ENCODE data around the gene RPS6KB2. TPM values are rescaled to one million over a fixed set of nuclear protein-coding genes. Genes with fewer than 3 reads are reported as not detected.
"Not testable (repeated sequence)": the region's sequence is repeated elsewhere in the genome, so short reads cannot be mapped to it uniquely, and the experiment has no call there.

The RPS6KB2 gene
- total RNA-seq, 2 experiments from 2014 or later = 57.5 to 68.1 TPM

DNA sequence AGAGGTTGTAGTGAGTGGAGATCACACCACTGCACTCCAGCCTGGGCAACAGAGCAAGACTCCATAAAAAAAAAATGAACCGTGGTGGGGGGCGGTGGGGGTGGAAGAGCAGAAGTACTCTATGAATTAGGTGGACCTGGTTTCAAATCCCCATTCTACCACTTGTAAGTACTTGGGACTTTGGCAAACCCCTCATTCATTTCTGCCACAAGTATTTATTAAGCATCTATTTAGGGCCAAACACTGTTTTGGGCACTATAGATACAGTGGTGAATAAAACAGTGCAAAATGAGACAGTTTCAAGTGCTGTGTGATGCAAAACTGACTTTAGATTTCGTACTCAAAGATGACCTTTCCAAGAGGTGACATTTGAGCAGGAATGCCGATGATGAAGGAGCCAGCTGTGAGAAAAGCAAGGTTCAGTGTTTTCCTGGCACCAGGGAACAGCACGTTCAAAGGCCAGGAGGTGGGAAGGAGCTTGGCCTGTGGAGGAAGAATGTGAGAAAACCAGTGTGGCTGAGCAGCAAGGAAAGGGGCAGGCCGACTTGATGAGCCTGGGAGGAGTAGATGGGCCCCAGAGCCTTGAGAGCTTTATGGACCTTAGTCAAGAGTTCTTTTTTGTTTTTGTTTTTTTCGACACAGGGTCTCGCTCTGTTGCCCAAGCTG, 42.2 kb downstream of the RPS6KB2 start:
- ChIA-PET POLR2A (interaction anchor here (1.9 kb wide), 1 partner anchor 69 kb away, joined by 6 read pairs; the partner anchor contains the start of gene PPP1CA), CTCF (interaction anchor here (1.2 to 2.0 kb wide), 4 partner anchors 11 to 62 kb away, joined by 3 to 5 read pairs (median 4); partner anchors contain the start of gene PTPRCAP)
- DNase-seq = no peak
- Mint-ChIP-seq H3K4me3 (no peak overlapping the region), H3K27ac (peak overlapping the region; percentile 80), H3K9me3 (no peaks in the 10 kb centered on the region), H3K4me1 (peaks cover 31% of the 10 kb centered on the region), H3K36me3 (ENCODE audit: low read depth) (peaks cover under 1% of the 10 kb centered on the region), H3K27me3 (no peaks in the 10 kb centered on the region)

DNA sequence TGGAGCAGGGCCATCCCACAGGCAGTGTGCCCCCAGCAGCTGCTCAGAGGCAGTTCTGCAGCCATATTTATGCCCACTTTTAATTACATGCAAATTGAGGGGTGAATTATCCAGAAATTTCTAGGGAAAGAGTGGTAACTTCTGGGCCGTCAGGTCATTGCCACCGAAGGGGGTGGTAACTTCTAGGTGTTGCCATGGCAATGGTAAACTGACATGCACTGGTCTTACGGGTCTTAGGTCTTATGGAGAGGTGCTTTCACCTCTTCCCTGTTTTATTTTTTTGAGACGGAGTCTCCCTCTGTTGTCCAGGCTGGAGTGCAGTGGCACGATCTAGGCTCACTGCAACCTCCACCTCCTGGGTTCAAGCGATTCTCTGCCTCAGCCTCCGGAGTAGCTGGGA, 44.6 kb downstream of the RPS6KB2 start:
- no peak overlapping the region for H3K27ac Mint-ChIP-seq
- CTCF ChIA-PET = no interaction called here
- POLR2A ChIA-PET = no interaction called here
- no peaks in the 10 kb centered on the region for H3K27me3 Mint-ChIP-seq
- H3K9me3 Mint-ChIP-seq = no peaks in the 10 kb centered on the region
- H3K4me1 Mint-ChIP-seq = peaks cover 17% of the 10 kb centered on the region
- no peak for DNase-seq
- no peak overlapping the region for H3K4me3 Mint-ChIP-seq
- no peaks in the 10 kb centered on the region for H3K36me3 Mint-ChIP-seq (ENCODE audit: low read depth)

- H3K4me3 Mint-ChIP-seq; H3K9me3 Mint-ChIP-seq; H3K36me3 Mint-ChIP-seq (ENCODE audit: low read depth); POLR2A ChIA-PET; DNase-seq; H3K27me3 Mint-ChIP-seq; H3K4me1 Mint-ChIP-seq; H3K27ac Mint-ChIP-seq: not testable (repeated sequence)
- CTCF ChIA-PET = interaction anchor here (0.8 to 1.3 kb wide), 5 partner anchors 8 to 131 kb away, joined by 3 to 5 read pairs (median 3); no protein-coding TSS in a partner anchor
These were observed 48.4 kb downstream of the RPS6KB2 start for GRCh38 chr11:67476692-67477091.

GRCh38 chr11:67477344-67478050, 49.2 kb downstream of the RPS6KB2 start:
- H3K4me3 Mint-ChIP-seq; H3K27ac Mint-ChIP-seq; H3K36me3 Mint-ChIP-seq (ENCODE audit: low read depth); DNase-seq; H3K9me3 Mint-ChIP-seq; H3K27me3 Mint-ChIP-seq; POLR2A ChIA-PET; H3K4me1 Mint-ChIP-seq: not testable (repeated sequence)
- CTCF ChIA-PET = interaction anchor here (1.0 to 1.3 kb wide), 4 partner anchors 9 to 132 kb away, joined by 3 to 5 read pairs (median 3); no protein-coding TSS in a partner anchor

- ChIA-PET CTCF (interaction anchor here (0.5 to 2.0 kb wide), 12 partner anchors 15 to 320 kb away, joined by 3 to 10 read pairs (median 4); partner anchors contain the start of genes PPP1CA and TMEM134), POLR2A (interaction anchor here (0.6 to 1.1 kb wide), 4 partner anchors 8 to 46 kb away, joined by 3 read pairs; partner anchors contain the start of gene PTPRCAP)
- no peaks in the 10 kb centered on the region for H3K9me3 Mint-ChIP-seq
- no peak for DNase-seq
- H3K36me3 Mint-ChIP-seq (ENCODE audit: low read depth) = peaks cover 24% of the 10 kb centered on the region
- H3K27me3 Mint-ChIP-seq = no peaks in the 10 kb centered on the region
- H3K27ac Mint-ChIP-seq = peak overlapping the region; percentile 99
- peaks cover 40% of the 10 kb centered on the region for H3K4me1 Mint-ChIP-seq
- H3K4me3 Mint-ChIP-seq = peak overlapping the region; percentile 86
These were observed 54.1 kb downstream of the RPS6KB2 start for GRCh38 chr11:67482275-67482826.

GRCh38 chr11:67482827-67483798, 54.8 kb downstream of the RPS6KB2 start, which contains the start of gene AIP:
Gene AIP, plus strand, starts transcription at chr11:67483026. Its CDS starts 133 bp downstream, at chr11:67483159.
- peak; percentile 99 for DNase-seq
- H3K36me3 Mint-ChIP-seq (ENCODE audit: low read depth) = peaks cover 31% of the 10 kb centered on the region
- peaks cover 48% of the 10 kb centered on the region for H3K4me1 Mint-ChIP-seq
- H3K9me3 Mint-ChIP-seq = no peaks in the 10 kb centered on the region
- ChIA-PET CTCF (interaction anchor here (0.5 to 2.0 kb wide), 6 partner anchors 15 to 161 kb away, joined by 4 to 10 read pairs (median 4); partner anchors contain the start of genes PPP1CA and TMEM134), POLR2A (interaction anchor here (0.6 to 1.2 kb wide), 5 partner anchors 9 to 147 kb away, joined by 3 read pairs; partner anchors contain the start of genes NUDT8 and PTPRCAP)
- H3K27me3 Mint-ChIP-seq = no peaks in the 10 kb centered on the region
- H3K4me3 Mint-ChIP-seq = peak within 1 kb of the TSS; percentile 86
- peak within 1 kb of the TSS; percentile 99 for H3K27ac Mint-ChIP-seq

- Mint-ChIP-seq H3K4me3 (peak overlapping the region; percentile 86), H3K36me3 (ENCODE audit: low read depth) (peaks cover 40% of the 10 kb centered on the region), H3K27ac (peak overlapping the region; percentile 99), H3K4me1 (peaks cover 56% of the 10 kb centered on the region), H3K27me3 (no peaks in the 10 kb centered on the region), H3K9me3 (no peaks in the 10 kb centered on the region)
- peak; percentile 68 for DNase-seq
- ChIA-PET CTCF (interaction anchor here (0.9 to 2.0 kb wide), 5 partner anchors 16 to 83 kb away, joined by 3 to 10 read pairs (median 4); partner anchors contain the start of genes PPP1CA and TMEM134), POLR2A (interaction anchor here (0.9 to 1.2 kb wide), 2 partner anchors 55 to 146 kb away, joined by 3 to 4 read pairs; partner anchors contain the start of gene NUDT8)
These were observed 55.8 kb downstream of the RPS6KB2 start for GRCh38 chr11:67483831-67484665.

DNA sequence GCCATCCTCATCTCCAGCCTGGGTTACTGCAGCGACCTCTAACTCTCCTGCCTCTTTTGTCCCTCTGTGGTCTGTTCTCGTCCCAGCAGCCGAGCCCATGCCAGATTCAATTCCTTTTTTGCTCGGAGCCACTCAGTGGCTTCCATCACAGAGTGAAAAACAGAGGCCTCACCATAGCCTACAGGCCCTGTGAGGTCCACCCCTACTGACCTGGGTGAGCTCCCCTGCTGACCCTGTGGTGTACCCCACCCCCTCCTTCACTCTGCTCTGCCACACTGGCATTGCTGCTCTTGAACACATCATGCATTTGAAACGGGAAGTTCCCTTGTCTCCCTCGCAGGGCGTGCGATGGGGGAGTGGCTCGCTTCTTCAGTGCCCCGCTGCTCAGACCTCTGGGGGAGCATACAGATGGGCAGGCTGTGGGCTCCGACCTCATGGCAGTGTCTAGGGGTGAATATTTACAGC, 56.6 kb downstream of the RPS6KB2 start:
- Mint-ChIP-seq H3K9me3 (no peaks in the 10 kb centered on the region), H3K4me3 (peak overlapping the region; percentile 86), H3K36me3 (ENCODE audit: low read depth) (peaks cover 44% of the 10 kb centered on the region), H3K27ac (peak overlapping the region; percentile 99), H3K27me3 (no peaks in the 10 kb centered on the region), H3K4me1 (peaks cover 58% of the 10 kb centered on the region)
- POLR2A ChIA-PET = interaction anchor here (0.9 kb wide), 1 partner anchor 56 kb away, joined by 4 read pairs; no protein-coding TSS in a partner anchor
- peak; percentile 70 for DNase-seq
- CTCF ChIA-PET = interaction anchor here (0.9 to 1.6 kb wide), 5 partner anchors 18 to 84 kb away, joined by 3 to 4 read pairs (median 4); partner anchors contain the start of gene PITPNM1

Other genes starting within 250 kb of the RPS6KB2 start
- 100 to 1,000 TPM; 306 to 324 TPM for gene GRK2, start 162.0 kb upstream of the RPS6KB2 start, total RNA-seq
- 100 to 1,000 TPM; 135 to 194 TPM for gene ANKRD13D, start 139.2 kb upstream of the RPS6KB2 start, total RNA-seq
- 1 to 10 TPM; 8.2 to 9.6 TPM for gene SSH3, start 125.0 kb upstream of the RPS6KB2 start, total RNA-seq
- 10 to 100 TPM; 52.7 to 53.7 TPM for gene POLD4, start 74.9 kb upstream of the RPS6KB2 start, total RNA-seq
- gene CLCF1, start 54.9 kb upstream of the RPS6KB2 start, total RNA-seq = under 1 TPM; 0.10 to 0.17 TPM
- gene RAD9A, start 36.5 kb upstream of the RPS6KB2 start, total RNA-seq = 10 to 100 TPM; 49.3 to 53.7 TPM
- gene PPP1CA, start 26.6 kb upstream of the RPS6KB2 start, total RNA-seq = 100 to 1,000 TPM; 301 to 331 TPM
- gene TBC1D10C, start 24.4 kb upstream of the RPS6KB2 start, total RNA-seq = 100 to 1,000 TPM; 256 to 323 TPM
- 1 to 10 TPM; 1.2 to 1.9 TPM for gene CARNS1, start 12.8 kb upstream of the RPS6KB2 start, total RNA-seq
- gene PTPRCAP, start 9.2 kb downstream of the RPS6KB2 start, total RNA-seq = 100 to 1,000 TPM; 328 to 389 TPM
- gene CORO1B, start 15.0 kb downstream of the RPS6KB2 start, total RNA-seq = 100 to 1,000 TPM; 191 to 252 TPM
- gene GPR152, start 24.2 kb downstream of the RPS6KB2 start, total RNA-seq = not detected
- 1 to 10 TPM; 1.3 to 2.6 TPM for gene CABP4, start 26.9 kb downstream of the RPS6KB2 start, total RNA-seq
- 10 to 100 TPM; 42.2 to 47.2 TPM for gene TMEM134, start 40.8 kb downstream of the RPS6KB2 start, total RNA-seq
- gene AIP, start 54.5 kb downstream of the RPS6KB2 start, total RNA-seq = 100 to 1,000 TPM; 149 to 164 TPM
- 100 to 1,000 TPM; 100 to 110 TPM for gene PITPNM1, start 76.9 kb downstream of the RPS6KB2 start, total RNA-seq
- gene CDK2AP2, start 79.7 kb downstream of the RPS6KB2 start, total RNA-seq = 100 to 1,000 TPM; 117 to 126 TPM
- not detected for gene CABP2, start 95.0 kb downstream of the RPS6KB2 start, total RNA-seq
- gene GSTP1, start 155.3 kb downstream of the RPS6KB2 start, total RNA-seq = 100 to 1,000 TPM; 194 to 209 TPM
- gene NDUFV1, start 178.4 kb downstream of the RPS6KB2 start, total RNA-seq = 100 to 1,000 TPM; 204 to 228 TPM
- 1 to 10 TPM; 7.3 to 8.8 TPM for gene NUDT8, start 201.4 kb downstream of the RPS6KB2 start, total RNA-seq
- not detected for gene TBX10, start 211.3 kb downstream of the RPS6KB2 start, total RNA-seq
- under 1 TPM; 0.44 to 0.47 TPM for gene ACY3, start 222.2 kb downstream of the RPS6KB2 start, total RNA-seq
- not detected for gene ALDH3B2, start 246.1 kb downstream of the RPS6KB2 start, total RNA-seq